IPS-NIHi7 (cell line): ENCODE results near the gene ZC3H12D.

Source experiments
- DNase-seq: peaks from one replicate; pipeline ENCODE4 v3.0.0; 2012; ENCODE audit warnings: mixed read lengths; ENCODE audit errors: extremely low spot score

The ZC3H12D gene

GRCh38 chr6:149414821-149415220, 70.0 kb downstream of the ZC3H12D start:
- no peak for DNase-seq

- no peak for DNase-seq
Observed at GRCh38 chr6:149414009-149414408, 70.8 kb downstream of the ZC3H12D start.

DNA sequence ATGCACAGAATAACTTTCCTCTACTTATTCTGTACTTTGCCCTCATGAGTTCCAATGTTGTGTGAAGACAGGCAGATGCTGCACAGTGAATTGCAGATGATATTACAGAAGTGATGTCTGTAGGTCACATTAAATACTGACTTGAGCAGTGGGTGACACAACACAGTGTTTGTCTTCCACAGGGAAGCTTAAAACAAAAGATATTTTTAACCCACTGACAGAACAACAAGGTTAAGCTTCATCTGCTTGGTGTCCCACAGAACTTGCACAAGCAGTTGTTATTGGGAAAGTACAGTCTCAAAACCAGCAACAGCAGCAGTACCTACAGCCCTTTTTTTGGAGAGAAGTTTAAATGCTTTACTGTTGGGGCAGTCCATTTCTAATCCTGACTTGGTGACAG, 74.3 kb downstream of the ZC3H12D start:
- no peak for DNase-seq

DNA sequence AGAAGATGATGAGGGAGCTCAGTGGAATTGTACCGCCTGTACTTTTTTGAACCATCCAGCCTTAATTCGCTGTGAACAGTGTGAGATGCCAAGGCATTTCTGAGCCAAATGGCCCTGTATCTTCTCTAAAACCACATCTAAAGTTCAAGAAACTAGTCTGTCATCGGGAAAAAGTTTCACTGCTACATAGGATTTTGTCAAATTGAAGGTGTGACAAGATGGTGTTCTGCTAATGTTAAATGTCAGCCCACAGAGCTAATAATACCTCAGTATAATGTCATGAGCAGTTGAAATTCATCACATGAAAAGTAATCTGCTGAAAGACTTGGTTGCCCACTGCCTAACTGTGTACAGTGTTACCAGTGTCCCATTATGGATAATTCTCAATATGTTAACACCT, 75.2 kb downstream of the ZC3H12D start:
- DNase-seq = no peak

- DNase-seq = no peak
Observed at GRCh38 chr6:149405823-149406765, 78.7 kb downstream of the ZC3H12D start.

- DNase-seq = no peak
Observed at GRCh38 chr6:149403534-149403933, 81.3 kb downstream of the ZC3H12D start.

GRCh38 chr6:149400050-149400449, 84.8 kb downstream of the ZC3H12D start, which contains the start of gene SUMO4:
SUMO4 (plus strand) TSS chr6:149400262; CDS start chr6:149400392, 130 bp downstream.
- no peak for DNase-seq

DNA sequence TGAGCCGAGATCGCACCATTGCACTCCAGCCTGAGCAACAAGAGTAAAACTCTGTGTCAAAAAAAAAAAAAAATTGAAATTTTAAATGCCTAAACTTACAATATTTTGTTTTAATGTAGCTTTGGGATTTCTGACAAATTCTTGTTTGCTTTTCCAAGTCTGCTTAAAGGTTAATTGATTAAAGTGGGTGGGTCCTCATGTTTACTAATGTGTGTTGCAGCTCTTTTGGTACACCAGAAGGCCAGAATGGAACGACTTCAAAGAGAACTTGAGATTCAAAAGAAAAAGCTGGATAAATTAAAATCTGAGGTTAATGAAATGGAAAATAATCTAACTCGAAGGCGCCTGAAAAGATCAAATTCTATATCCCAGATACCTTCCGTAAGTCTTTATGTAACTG, 87.4 kb downstream of the ZC3H12D start:
- no peak for DNase-seq
